AG09309 (cell line): Measurements from ENCODE around the gene CREG2.
A peak's percentile ranks its signal among the peaks of the same experiment; 100 is the strongest.

Experiments used
- DNase-seq: peaks from one replicate; pipeline ENCODE4 v3.0.0-alpha.2; 2010; ENCODE audit warnings: low read depth
- H3K4me3 ChIP-seq: 2 replicates; pipeline ENCODE4 v1.5.1; 2011; ENCODE audit warnings: mild to moderate bottlenecking, low read depth, low read length, moderate library complexity; ENCODE audit not compliant: control insufficient read depth
- CTCF ChIP-seq: IDR thresholded peaks from 2 replicates; pipeline ENCODE4 v1.5.1; 2011; ENCODE audit warnings: mild to moderate bottlenecking, low read depth, low read length, inconsistent platforms; ENCODE audit not compliant: insufficient read depth, control insufficient read depth; ENCODE audit errors: missing control alignments

Gene CREG2

DNA sequence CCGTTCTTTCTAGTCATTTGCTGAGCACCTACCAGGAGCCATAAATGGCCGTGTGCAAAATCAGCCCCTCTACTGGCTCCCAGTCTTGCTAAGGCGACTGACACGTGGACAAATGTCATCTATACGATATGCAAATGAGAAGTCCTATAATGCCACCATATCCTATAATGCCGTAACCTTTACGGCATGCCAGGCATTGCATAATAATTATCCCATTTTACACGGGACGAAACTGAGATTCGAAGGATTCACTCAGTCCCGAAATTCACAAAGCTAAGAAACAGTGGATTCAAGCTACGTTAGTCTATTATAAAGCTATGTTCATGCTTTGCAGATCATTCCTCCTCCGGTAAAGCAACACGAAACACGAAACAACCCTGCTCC, 44.7 kb downstream of the CREG2 start:
- TF ChIP-seq CTCF, result no peak
- DNase-seq, result no peak
- H3K4me3 ChIP-seq, result peak overlapping the region; percentile 27

- peak; percentile 85 for TF ChIP-seq CTCF
- DNase-seq, result no peak
- H3K4me3 ChIP-seq, result peak overlapping the region; percentile 27
These were observed 45.2 kb downstream of the CREG2 start for GRCh38 chr2:101341901-101342624.

GRCh38 chr2:101341421-101341820, 45.9 kb downstream of the CREG2 start:
- DNase-seq, result no peak
- TF ChIP-seq CTCF, result no peak
- H3K4me3 ChIP-seq, result no peak overlapping the region

DNA sequence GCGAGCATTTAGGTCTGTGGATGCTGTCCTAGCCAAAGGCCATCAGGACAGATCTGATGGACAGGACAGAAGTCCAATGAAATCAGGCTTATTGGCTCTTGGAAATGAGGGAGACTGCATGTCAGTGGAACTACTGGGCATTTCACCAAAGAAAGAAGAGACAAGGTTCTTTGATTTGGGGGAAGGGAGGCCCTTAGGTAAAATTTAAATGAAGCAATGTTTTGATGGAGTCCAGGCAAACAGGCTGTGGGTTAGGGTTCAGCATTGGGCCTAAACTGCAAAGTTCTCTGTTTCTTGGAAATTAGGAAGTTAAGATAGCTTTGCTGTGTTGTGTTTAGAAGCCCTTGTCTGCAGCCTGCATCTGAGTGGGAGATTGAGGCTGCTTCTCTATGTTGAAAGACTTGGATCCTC, 47.2 kb downstream of the CREG2 start:
- DNase-seq, result no peak
- TF ChIP-seq CTCF, result no peak
- no peak overlapping the region for H3K4me3 ChIP-seq

DNA sequence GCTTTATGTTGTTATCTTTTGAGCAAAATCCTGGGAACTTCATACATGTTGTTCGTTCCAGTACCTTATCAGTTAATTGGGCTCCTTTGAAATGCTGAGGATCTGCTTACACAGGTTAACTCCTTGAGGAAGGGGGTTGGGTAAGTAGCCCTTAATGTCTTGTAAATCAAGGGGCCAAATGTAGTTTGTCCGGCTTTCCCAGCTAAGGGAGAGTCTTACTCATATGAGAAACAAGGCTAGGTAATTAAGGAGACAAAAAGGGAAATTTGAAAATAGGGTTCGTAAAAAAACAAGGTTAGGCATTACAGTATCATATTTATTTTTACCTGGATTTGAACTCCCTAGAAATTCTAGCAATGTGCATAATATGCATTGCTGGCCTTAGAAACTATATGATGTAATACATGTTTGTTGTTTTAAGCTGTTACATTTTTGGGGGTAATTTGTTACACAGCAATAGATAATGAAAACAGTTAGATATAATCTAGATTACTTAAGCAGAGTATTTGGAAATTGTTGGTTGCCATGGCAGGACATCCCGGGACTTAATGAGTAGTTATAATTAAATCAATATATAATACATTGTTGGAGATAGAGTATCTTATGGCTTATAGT, 47.9 kb downstream of the CREG2 start:
- no peak for DNase-seq
- H3K4me3 ChIP-seq, result no peak overlapping the region
- TF ChIP-seq CTCF, result no peak

- no peak for DNase-seq
- no peak overlapping the region for H3K4me3 ChIP-seq
- no peak for TF ChIP-seq CTCF
These were observed 49.4 kb downstream of the CREG2 start for GRCh38 chr2:101337877-101338276.
